HepG2 (cell line): ENCODE measurements around the gene PAPOLA.

Experiments used
- CREM ChIP-seq, 2 experiments: sonication (generic) in 1 of 2; formaldehyde crosslinking in 1 of 2; IDR thresholded peaks; 2 replicates each; pipeline versions ENCODE4 v1.4.0 to v1.6.1; 2016 to 2020; ENCODE audit warnings: antibody characterized with exemption in 1 of 2, mild to moderate bottlenecking in 1 of 2, missing genetic modification reagents in 1 of 2
- CTCF ChIP-seq: sonication (generic); formaldehyde crosslinking; IDR thresholded peaks from 2 replicates; pipeline ENCODE4 v1.5.0; 2020; ENCODE audit warnings: mild to moderate bottlenecking, missing genetic modification reagents, moderate library complexity
- DBP ChIP-seq: sonication (generic); formaldehyde crosslinking; IDR thresholded peaks from 2 replicates; pipeline ENCODE4 v1.4.0; 2020; ENCODE audit warnings: missing genetic modification reagents; ENCODE audit errors: not compliant biosample characterization
- ERF ChIP-seq: IDR thresholded peaks from 2 replicates; pipeline ENCODE4 v1.6.1; 2018; ENCODE audit warnings: missing biosample characterization, missing genetic modification reagents
- ETV6 ChIP-seq: sonication (generic); formaldehyde crosslinking; conservative IDR thresholded peaks from 2 replicates; pipeline ENCODE4 v1.4.0; 2020; ENCODE audit warnings: missing genetic modification reagents
- MAF1 ChIP-seq: sonication (generic); formaldehyde crosslinking; IDR thresholded peaks from 2 replicates; pipeline ENCODE4 v1.5.0; 2020; ENCODE audit warnings: missing genetic modification reagents, borderline replicate concordance
- POLR2A ChIP-seq, 2 experiments: IDR thresholded peaks; 2 replicates each; pipeline ENCODE4 v1.6.1; 2011; ENCODE audit warnings: low read depth in 2 of 2, low read length in 2 of 2, mild to moderate bottlenecking in 1 of 2, moderate library complexity in 1 of 2; ENCODE audit not compliant: insufficient read depth in 1 of 2
- RAD21 ChIP-seq: fragments of 450-650 bp; formaldehyde crosslinking; IDR thresholded peaks from 2 replicates; pipeline ENCODE4 v1.5.0; 2020; ENCODE audit warnings: mild to moderate bottlenecking
- TCF7L2 ChIP-seq: IDR thresholded peaks from 2 replicates; pipeline ENCODE4 v1.6.1; 2011; ENCODE audit warnings: mild to moderate bottlenecking, low read depth, low read length, moderate library complexity
- ZBTB4 ChIP-seq: sonication (generic); formaldehyde crosslinking; IDR thresholded peaks from 2 replicates; pipeline ENCODE4 v1.4.0; 2020; ENCODE audit warnings: missing genetic modification reagents, mild to moderate bottlenecking, borderline replicate concordance
- ZNF350 ChIP-seq: sonication (generic); formaldehyde crosslinking; IDR thresholded peaks from 2 replicates; pipeline ENCODE4 v1.4.0; 2020; ENCODE audit warnings: mild to moderate bottlenecking, low read depth, missing genetic modification reagents, borderline replicate concordance

- TF ChIP-seq CTCF (CRISPR knock-in tag) (no peak), CREM (IDR thresholded peaks at IDR 0.05) (no peak), CREM (CRISPR knock-in tag; IDR thresholded peaks at IDR 0.05) (no peak), ERF (no peak), ETV6 (CRISPR knock-in tag) (no peak), TCF7L2 (no peak), RAD21 (no peak), MAF1 (no peak), DBP (CRISPR knock-in tag) (no peak), ZBTB4 (CRISPR knock-in tag) (no peak), ZNF350 (CRISPR knock-in tag) (no peak), POLR2A (IDR thresholded peaks at IDR 0.05; ENCODE audit: insufficient read depth in 1 of 2, low read depth in 2 of 2, low read length in 2 of 2) (no peak)
Observed at GRCh38 chr14:96519970-96520369, 17.8 kb downstream of the PAPOLA start.
